WI38 (cell line): Measurements from ENCODE around the gene DNAH8.

Experiments used
- H3K4me3 ChIP-seq: 2 replicates; pipeline ENCODE4 v1.5.1; 2011; ENCODE audit warnings: low read depth, mild to moderate bottlenecking, control low read depth, low read length
- TF ChIP-seq, protein P1 (sequence below): IDR thresholded peaks from 2 replicates; pipeline ENCODE4 v1.5.1; 2012; ENCODE audit warnings: low read depth, mild to moderate bottlenecking, control low read depth, low read length

DNAH8 gene

DNA sequence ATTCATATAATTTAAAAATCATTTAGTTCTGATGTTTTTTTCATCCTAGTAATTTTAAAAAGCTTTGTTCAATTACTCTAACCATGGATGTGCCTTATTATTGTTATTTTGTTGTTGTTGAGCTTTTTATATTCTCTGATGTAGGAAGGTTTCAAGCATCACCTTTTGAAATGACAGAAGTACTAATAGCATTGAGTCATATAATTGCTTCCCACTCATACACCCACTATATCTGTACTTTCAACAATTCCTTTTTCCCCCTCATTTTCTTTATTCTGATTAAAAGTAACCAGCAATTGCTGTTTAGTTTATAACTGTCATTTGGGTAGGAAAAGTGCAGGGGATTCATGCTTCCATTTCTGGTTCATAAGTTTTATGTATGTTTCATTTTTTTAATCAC lies 38.6 kb downstream of the DNAH8 start:
- TF ChIP-seq, protein P1, sequence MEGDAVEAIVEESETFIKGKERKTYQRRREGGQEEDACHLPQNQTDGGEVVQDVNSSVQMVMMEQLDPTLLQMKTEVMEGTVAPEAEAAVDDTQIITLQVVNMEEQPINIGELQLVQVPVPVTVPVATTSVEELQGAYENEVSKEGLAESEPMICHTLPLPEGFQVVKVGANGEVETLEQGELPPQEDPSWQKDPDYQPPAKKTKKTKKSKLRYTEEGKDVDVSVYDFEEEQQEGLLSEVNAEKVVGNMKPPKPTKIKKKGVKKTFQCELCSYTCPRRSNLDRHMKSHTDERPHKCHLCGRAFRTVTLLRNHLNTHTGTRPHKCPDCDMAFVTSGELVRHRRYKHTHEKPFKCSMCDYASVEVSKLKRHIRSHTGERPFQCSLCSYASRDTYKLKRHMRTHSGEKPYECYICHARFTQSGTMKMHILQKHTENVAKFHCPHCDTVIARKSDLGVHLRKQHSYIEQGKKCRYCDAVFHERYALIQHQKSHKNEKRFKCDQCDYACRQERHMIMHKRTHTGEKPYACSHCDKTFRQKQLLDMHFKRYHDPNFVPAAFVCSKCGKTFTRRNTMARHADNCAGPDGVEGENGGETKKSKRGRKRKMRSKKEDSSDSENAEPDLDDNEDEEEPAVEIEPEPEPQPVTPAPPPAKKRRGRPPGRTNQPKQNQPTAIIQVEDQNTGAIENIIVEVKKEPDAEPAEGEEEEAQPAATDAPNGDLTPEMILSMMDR: no peak
- no peak overlapping the region for H3K4me3 ChIP-seq

DNA sequence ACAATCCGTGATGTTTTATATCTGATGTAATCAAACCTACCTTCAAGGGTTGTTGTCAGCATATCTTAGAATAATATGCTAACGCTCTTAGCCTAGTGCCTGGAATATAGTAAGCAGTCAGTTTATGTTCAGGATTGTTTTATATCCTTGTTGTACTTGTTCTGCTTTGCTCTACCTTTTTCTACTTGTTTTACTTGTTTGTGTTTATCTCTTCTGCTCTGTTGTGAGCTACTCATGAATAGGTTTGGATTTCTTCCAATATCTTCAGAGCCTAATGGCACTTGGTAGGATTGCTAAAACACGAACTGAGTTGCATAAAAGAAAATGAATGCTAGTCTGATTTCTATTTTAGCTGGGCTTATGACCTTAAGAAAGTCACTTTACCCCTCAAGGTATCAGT lies 40.1 kb downstream of the DNAH8 start:
- no peak overlapping the region for H3K4me3 ChIP-seq
- TF ChIP-seq, protein P1: no peak

DNA sequence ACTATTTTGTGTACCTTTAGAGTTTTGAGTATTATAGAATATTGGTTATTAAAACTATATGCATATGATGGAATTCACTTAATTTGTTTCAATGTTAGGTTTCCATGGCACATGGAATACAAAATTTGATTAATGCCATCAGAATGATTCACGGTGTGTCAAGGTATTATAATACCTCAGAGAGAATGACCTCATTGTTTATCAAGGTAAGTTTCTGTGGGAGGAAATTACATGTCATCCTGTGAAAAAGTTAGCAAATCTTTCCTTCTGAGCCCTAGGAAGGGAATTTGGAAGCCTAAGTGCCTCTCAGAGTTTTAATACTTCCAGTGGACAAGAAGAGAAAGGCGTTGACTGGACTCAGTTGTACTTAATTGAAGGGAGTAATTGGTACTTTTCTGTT lies 40.8 kb downstream of the DNAH8 start:
- TF ChIP-seq, protein P1: no peak
- no peak overlapping the region for H3K4me3 ChIP-seq

DNA sequence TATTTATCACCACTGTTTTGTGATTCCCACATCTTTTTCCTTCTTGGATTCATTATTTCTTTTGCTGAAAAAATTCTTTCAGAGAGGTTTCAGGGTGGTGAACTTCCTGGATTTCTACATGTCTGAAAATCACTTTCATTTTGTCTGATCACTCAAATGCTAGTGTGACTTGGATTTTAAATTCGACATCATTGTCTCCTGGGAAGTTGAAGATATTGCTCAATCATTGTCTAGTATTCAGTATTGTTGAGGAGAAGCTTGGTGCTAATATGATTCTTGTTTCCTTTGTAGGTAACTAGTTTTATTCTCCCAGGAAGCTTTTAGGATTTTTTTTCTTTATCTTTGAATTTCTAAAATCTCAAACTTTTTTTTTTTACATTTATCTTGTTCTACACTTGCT lies 45.0 kb downstream of the DNAH8 start:
- TF ChIP-seq, protein P1: no peak

DNA sequence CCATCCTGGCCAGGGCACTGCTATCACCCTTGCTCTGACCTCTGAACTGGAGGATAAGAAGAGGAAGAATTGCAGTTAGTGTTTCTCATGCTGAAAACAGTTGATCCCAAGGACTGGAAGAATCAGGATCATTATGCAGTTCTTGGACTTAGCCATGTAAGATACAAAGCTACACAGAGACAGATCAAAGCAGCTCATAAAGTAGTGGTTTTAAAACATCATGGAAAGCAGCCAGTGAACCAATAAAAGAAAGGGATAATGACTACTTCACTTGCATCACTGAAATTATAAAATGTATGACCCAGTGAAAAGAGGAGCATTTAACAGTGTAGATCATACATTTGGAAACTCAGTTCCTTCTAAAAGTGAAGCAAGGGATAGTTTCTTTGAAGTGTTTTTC lies 47.7 kb downstream of the DNAH8 start:
- no peak overlapping the region for H3K4me3 ChIP-seq
- TF ChIP-seq, protein P1: no peak

More for the DNA sequence above, 45.0 kb downstream of the DNAH8 start:
- H3K4me3 ChIP-seq: no peak overlapping the region

DNA sequence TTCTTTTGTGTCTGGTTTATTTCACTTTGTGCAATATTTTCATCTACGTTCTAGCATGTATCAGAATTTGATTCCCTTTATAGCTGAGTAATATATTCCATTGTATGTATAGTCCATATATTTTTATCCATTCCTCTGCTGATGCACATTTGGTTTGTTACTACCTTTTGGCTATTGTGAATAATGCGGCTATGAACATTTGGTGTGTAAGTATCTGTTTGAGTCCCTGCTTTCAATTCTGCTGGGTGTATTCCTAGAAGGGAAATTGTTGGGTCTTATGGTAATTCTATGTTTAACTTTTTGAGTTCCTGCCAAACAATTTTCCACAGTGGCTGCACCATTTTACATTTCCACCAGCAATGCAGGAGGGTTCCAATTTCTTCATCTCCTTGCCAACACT lies 52.4 kb downstream of the DNAH8 start:
- no peak overlapping the region for H3K4me3 ChIP-seq
- TF ChIP-seq, protein P1: no peak

DNA sequence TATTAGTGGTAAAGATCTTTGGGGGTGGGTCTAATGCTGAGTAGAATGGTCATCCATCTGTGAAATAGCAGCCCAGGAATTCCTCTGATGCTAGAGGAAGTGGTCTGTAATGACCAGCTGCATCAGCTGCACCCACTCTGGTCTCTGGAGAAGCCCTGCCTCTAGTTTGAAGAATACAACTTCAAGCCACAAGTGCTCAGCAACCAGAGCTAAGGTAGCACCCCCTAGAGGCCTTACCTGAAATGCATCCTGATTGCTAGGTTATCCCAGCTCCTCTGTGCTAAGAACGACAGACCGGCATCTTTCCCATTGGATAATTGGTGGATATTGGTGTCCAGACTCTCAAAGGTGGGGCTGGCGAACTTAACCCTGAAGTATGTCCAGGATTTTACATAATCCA lies 58.2 kb downstream of the DNAH8 start:
- no peak overlapping the region for H3K4me3 ChIP-seq
- TF ChIP-seq, protein P1: no peak
